Stimulated activated CD8-positive, alpha-beta memory T cell treated with anti-CD3 and anti-CD28 coated beads, Interleukin-7, amount 100 ng/mL, for 24 hours (primary cell): ENCODE measurements around the gene EHMT2.
"Not testable (repeated sequence)": the region's sequence is repeated elsewhere in the genome, so short reads cannot be mapped to it uniquely, and the experiment has no call there.

Experiments used
- DNase-seq: peaks from one replicate; pipeline ENCODE4 v3.0.0-alpha.2; 2020; ENCODE audit warnings: low read depth

Gene EHMT2

GRCh38 chr6:31897612-31898382, at the start of gene EHMT2:
Gene EHMT2 (minus strand): TSS chr6:31897698. CDS start chr6:31897677, 21 bp downstream.
- peak; percentile 64 for DNase-seq

GRCh38 chr6:31947070-31947675, 49.7 kb upstream of the EHMT2 start:
- DNase-seq = no peak

- no peak for DNase-seq
These were observed 48.9 kb upstream of the EHMT2 start for GRCh38 chr6:31946370-31946885.

GRCh38 chr6:31945507-31946369, 48.2 kb upstream of the EHMT2 start, which contains the start of gene CFB:
Gene CFB (plus strand): TSS chr6:31946095. CDS start chr6:31946222, 127 bp downstream.
- DNase-seq = no peak

- no peak for DNase-seq
These were observed 47.6 kb upstream of the EHMT2 start for GRCh38 chr6:31945154-31945506.

- no peak for DNase-seq
These were observed 46.2 kb upstream of the EHMT2 start for GRCh38 chr6:31943742-31944141.

- no peak for DNase-seq
These were observed 42.8 kb upstream of the EHMT2 start for GRCh38 chr6:31940256-31940664.

GRCh38 chr6:31935823-31936222, 38.3 kb upstream of the EHMT2 start:
- no peak for DNase-seq

GRCh38 chr6:31935021-31935420, 37.5 kb upstream of the EHMT2 start:
- DNase-seq = no peak

GRCh38 chr6:31933537-31933936, 36.0 kb upstream of the EHMT2 start:
- no peak for DNase-seq

GRCh38 chr6:31932137-31932536, 34.6 kb upstream of the EHMT2 start:
- not testable (repeated sequence) for DNase-seq

GRCh38 chr6:31930962-31931361, 33.5 kb upstream of the EHMT2 start:
- no peak for DNase-seq

- no peak for DNase-seq
These were observed 31.1 kb upstream of the EHMT2 start for GRCh38 chr6:31928672-31928939.

- DNase-seq = no peak
These were observed 30.6 kb upstream of the EHMT2 start for GRCh38 chr6:31927863-31928671.

GRCh38 chr6:31927242-31927862, 29.9 kb upstream of the EHMT2 start, which contains the start of gene C2:
Gene C2 (plus strand): TSS chr6:31927717. CDS start chr6:31927753, 36 bp downstream.
- no peak for DNase-seq

GRCh38 chr6:31922942-31923341, 25.4 kb upstream of the EHMT2 start:
- no peak for DNase-seq

GRCh38 chr6:31920811-31921210, 23.3 kb upstream of the EHMT2 start:
- DNase-seq = no peak

GRCh38 chr6:31919624-31920303, 22.3 kb upstream of the EHMT2 start:
- DNase-seq = no peak

GRCh38 chr6:31918069-31918720, 20.7 kb upstream of the EHMT2 start:
- DNase-seq = no peak

- no peak for DNase-seq
These were observed 18.3 kb upstream of the EHMT2 start for GRCh38 chr6:31915756-31916155.
